Mucosa of descending colon (tissue), 3 donors: Measurements from ENCODE around the gene SCUBE1. TPM values are rescaled to one million over a fixed set of nuclear protein-coding genes. Genes with fewer than 3 reads are reported as not detected.

Experiments used
- ATAC-seq: fragments of 200-7000 bp; cut with Tn5 transposase; one replicate; pipeline ENCODE4 v1.9.1; 2020; ENCODE audit warnings: mild to moderate bottlenecking, moderate library complexity
- DNase-seq, 3 donors: peaks; one replicate each; pipeline ENCODE4 v3.0.0-alpha.2; 2020
- H3K36me3 ChIP-seq: fragments of 200-600 bp; one replicate; pipeline ENCODE4 v1.8.0; 2021; ENCODE audit warnings: low read depth, mild to moderate bottlenecking
- H3K4me1 ChIP-seq: fragments of 200-600 bp; one replicate; pipeline ENCODE4 v1.8.0; 2021; ENCODE audit warnings: low read depth, mild to moderate bottlenecking
- H3K4me3 ChIP-seq: fragments of 200-600 bp; one replicate; pipeline ENCODE4 v1.8.0; 2021; ENCODE audit warnings: mild to moderate bottlenecking
- H3K9me3 ChIP-seq: fragments of 200-600 bp; one replicate; pipeline ENCODE4 v1.8.0; 2021; ENCODE audit warnings: mild to moderate bottlenecking
- intact Hi-C, 2 donors: fragments of 100-400 bp; cut with DNase I in 1 of 2; cut with micrococcal nuclease in 1 of 2; formaldehyde crosslinking; loops; one replicate each; pipeline versions ENCODE4 v1.11.0 to v1.11.1; 2022; cut with DNase I, micrococcal nuclease
- total RNA-seq, 3 donors: library from RNA; stranded (reverse); fragmentation: NEBNext Ultra II Directional in 2 of 3; extraction: Animal tissue kit (Norgen Biotek cat#: 25700) in 2 of 3; gene quantifications; one replicate each; pipeline versions ENCODE4 v1.2.1 to v1.2.4, GENCODE V29; 2021 to 2023
- TF ChIP-seq, protein P1 (sequence below): fragments of 200-600 bp; IDR thresholded peaks from one replicate; pipeline ENCODE4 v1.8.0; 2022; ENCODE audit warnings: antibody characterized with exemption, mild to moderate bottlenecking
- donor health status: DM: no; HTN: no; CAD: no; lungs with moderate emphysema.
- donor health status: DM: no; HTN: no; CAD: no.
- donor health status: DM: no; HTN: yes; CAD: no.

Gene SCUBE1
- total RNA-seq, 3 donors from 2014 or later, result 3.8 to 20.9 (median 4.7) TPM

DNA sequence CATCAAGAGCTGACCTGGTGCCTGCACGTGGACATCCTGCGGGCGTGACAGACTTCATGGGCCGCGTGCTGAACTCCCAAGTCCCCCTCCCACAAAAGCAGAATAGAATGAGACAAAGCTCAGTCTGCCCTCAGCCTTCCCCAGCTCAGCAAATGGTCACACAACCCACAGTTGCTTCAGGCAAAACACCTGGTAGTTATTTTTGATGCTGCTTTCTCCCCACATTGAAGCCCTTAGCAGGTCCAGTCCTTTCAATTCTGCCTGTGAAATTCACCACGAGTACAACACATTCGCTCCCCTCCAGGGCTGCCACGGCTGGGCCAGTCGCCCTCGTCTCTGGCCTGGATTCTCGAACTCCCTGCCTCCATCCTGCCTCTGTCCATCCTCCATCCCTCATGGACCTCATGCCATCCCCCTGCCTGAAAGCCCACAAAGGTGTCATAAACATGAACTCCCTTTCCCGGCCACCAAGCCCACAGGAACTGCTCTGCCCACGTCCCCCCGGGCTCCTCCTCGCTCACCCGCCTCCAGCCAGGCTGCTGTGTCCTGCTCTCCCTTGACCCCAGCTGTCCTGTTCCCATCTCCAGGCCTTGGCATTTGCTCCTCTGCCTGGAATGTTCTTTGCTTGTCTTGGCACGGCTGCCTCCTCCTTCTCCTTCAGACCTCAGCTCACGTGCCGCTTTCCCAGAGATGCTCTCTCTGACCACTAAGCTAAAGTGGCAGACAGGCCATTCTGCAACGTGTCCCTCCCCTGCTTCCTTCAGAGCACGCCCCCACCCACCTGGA lies 42.1 kb downstream of the SCUBE1 start:
- intact Hi-C loops, result no loop called here
- no peaks in the 10 kb centered on the region for H3K9me3 ChIP-seq
- no peak overlapping the region for H3K4me3 ChIP-seq
- no peak for ATAC-seq
- H3K36me3 ChIP-seq, result no peaks in the 10 kb centered on the region
- TF ChIP-seq, protein P1, sequence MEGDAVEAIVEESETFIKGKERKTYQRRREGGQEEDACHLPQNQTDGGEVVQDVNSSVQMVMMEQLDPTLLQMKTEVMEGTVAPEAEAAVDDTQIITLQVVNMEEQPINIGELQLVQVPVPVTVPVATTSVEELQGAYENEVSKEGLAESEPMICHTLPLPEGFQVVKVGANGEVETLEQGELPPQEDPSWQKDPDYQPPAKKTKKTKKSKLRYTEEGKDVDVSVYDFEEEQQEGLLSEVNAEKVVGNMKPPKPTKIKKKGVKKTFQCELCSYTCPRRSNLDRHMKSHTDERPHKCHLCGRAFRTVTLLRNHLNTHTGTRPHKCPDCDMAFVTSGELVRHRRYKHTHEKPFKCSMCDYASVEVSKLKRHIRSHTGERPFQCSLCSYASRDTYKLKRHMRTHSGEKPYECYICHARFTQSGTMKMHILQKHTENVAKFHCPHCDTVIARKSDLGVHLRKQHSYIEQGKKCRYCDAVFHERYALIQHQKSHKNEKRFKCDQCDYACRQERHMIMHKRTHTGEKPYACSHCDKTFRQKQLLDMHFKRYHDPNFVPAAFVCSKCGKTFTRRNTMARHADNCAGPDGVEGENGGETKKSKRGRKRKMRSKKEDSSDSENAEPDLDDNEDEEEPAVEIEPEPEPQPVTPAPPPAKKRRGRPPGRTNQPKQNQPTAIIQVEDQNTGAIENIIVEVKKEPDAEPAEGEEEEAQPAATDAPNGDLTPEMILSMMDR, result no peak
- no peaks in the 10 kb centered on the region for H3K4me1 ChIP-seq
- DNase-seq, result no peak

DNA sequence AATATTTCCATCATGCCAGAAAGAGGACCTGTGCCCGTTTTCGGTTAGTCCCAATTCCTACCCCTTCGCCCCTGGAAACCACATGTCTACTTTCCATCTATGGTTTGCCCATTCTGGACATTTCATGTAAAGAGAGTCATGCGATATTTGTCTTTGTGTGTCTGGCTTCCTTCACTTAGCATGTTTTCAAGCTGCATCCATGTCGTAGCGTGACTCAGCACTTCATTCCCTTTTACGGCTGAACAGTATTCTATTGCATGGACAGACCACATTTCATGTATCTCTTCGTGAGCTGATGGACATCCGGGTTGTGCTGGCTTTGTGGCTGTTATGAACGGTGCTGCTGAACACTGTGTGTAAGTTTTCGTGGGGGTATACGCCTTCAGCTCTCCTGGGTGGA lies 43.4 kb downstream of the SCUBE1 start:
- TF ChIP-seq, protein P1, result no peak
- H3K36me3 ChIP-seq, result no peaks in the 10 kb centered on the region
- H3K4me3 ChIP-seq, result no peak overlapping the region
- no peaks in the 10 kb centered on the region for H3K9me3 ChIP-seq
- no peaks in the 10 kb centered on the region for H3K4me1 ChIP-seq
- intact Hi-C loops, result no loop called here
- ATAC-seq (no peak), DNase-seq (no peak)

DNA sequence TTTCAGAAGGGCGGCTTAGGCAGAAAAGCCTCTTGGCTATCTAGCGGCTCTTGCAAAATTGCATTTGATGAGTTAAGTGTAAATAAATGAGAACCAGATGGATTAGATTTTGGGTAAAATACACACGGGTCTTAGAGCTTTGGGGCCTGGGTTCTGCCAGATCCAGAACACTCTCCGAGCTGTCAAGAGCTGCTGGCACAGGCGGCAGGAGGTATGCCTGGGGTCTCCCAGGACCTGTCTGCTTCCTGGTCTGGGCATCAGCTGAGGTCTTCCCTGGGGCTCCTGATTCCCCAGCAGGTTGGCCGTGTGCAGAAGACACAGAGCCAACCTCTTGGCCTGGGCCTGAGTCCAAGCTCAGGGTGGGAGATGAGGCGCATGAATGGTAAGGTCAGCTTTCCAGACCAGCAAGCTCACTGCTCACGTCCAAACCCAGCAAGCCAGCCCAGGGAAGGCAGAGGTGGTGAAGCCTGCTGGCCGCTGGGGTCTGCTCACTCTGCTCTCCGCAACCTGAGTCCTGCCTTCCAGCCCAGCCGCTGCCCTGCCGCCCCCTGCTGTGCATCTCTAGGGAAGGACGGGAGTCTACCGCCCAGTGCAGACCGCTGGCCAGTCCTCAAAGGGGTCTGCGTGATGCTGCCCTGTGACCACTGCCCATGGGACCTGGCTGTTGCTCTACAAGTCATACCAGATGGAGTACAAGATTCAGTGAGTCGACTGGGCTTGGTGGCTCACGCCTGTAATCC lies 44.9 kb downstream of the SCUBE1 start:
- no peaks in the 10 kb centered on the region for H3K9me3 ChIP-seq
- peaks cover 2% of the 10 kb centered on the region for H3K4me1 ChIP-seq
- DNase-seq (no peak), ATAC-seq (no peak)
- H3K36me3 ChIP-seq, result no peaks in the 10 kb centered on the region
- no peak overlapping the region for H3K4me3 ChIP-seq
- TF ChIP-seq, protein P1, result no peak
- intact Hi-C loops, result no loop called here

DNA sequence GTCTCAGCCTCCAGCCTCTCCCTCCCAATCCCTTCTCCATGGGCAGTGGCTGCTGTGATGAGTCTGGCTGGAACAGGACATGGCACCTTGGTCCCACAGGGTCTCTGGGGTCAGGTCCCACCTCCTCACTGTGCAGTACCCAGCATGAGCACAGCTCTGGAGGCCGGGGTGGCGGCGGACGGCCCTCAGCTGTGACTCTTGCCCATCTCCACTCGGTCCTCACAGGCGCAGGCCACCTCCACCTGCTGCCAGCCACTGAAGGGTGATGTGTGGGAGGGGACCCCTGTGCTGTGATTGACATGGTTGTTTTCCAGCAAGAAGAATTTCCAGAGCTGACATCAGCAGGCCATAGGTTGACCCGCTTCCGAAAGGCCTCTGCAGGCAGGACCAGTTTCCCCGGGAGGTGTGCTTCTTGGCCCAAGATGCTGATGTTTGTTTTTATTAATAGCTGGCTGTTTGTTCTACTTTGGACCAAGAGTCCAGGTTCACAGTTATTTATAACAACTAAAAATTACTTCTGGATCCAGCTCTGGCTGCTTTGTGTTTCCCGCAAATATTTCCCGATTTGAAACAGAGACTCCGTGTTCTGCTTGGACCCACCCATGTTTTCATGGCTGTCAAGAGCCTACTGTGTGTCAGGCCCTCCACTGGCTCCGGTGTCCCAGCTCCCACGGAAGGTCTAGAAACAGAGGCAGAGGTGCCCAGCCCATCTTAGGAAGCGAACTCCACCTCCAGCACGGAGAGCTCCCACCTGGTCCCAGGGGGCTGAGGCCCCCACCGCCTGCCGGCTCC lies 45.7 kb downstream of the SCUBE1 start:
- DNase-seq (no peak), ATAC-seq (no peak)
- intact Hi-C loops, result no loop called here
- no peaks in the 10 kb centered on the region for H3K9me3 ChIP-seq
- TF ChIP-seq, protein P1, result no peak
- H3K36me3 ChIP-seq, result no peaks in the 10 kb centered on the region
- peaks cover 2% of the 10 kb centered on the region for H3K4me1 ChIP-seq
- no peak overlapping the region for H3K4me3 ChIP-seq

DNA sequence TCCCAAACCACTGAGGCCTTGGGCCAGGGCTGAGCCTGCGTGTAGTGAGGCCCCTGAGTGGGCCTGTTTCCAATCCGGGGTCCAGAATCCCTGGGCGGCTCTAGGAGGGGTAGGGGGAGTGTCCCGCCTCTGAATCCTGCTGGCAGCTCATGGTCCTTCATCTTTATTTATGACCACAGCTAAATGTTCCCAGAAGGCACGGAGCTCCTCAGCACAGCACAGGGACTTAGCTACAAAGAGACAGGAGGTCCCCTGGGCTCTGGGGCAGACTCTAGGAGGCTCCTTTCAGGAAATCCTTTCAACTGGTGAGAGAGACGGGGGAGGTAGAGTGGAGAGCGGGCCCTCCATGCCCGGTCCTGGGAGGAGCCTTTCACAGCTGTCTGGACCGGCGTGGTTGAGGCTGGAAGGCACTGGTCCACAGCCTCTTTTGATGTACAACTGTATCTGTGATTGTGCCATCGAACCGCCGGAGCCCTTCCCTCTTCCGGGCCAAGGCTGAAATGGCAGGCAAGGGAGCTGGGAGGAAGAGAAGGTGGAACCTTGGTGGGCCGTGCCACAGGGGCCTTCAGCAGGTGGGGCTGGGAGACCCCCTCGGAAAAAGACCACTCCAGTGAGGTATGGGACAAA lies 46.8 kb downstream of the SCUBE1 start:
- Histone ChIP-seq H3K9me3 (no peaks in the 10 kb centered on the region), H3K4me1 (peaks cover 2% of the 10 kb centered on the region), H3K36me3 (no peaks in the 10 kb centered on the region), H3K4me3 (no peak overlapping the region)
- intact Hi-C loops, result no loop called here
- TF ChIP-seq, protein P1, result no peak
- ATAC-seq, result no peak
- no peak for DNase-seq
